NCI-H1436 (cell line): Measurements from ENCODE around the gene HNRNPA2B1.
"Not testable (repeated sequence)": the region's sequence is repeated elsewhere in the genome, so short reads cannot be mapped to it uniquely, and the experiment has no call there.

Experiments used
- DNase-seq: peaks from one replicate; lab custom pipeline; 2025; lab: John Stamatoyannopoulos, UW

Gene HNRNPA2B1

DNA sequence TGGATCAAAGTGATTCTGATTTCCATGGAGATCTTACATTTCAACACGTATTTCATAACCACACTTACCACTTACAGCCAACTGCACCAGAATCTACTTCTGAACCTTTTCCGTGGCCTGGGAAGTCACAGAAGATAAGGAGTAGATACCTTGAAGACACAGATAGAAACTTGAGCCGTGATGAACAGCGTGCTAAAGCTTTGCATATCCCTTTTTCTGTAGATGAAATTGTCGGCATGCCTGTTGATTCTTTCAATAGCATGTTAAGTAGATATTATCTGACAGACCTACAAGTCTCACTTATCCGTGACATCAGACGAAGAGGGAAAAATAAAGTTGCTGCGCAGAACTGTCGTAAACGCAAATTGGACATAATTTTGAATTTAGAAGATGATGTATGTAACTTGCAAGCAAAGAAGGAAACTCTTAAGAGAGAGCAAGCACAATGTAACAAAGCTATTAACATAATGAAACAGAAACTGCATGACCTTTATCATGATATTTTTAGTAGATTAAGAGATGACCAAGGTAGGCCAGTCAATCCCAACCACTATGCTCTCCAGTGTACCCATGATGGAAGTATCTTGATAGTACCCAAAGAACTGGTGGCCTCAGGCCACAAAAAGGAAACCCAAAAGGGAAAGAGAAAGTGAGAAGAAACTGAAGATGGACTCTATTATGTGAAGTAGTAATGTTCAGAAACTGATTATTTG is 15.3 kb downstream of the HNRNPA2B1 start:
- DNase-seq, result no peak

DNA sequence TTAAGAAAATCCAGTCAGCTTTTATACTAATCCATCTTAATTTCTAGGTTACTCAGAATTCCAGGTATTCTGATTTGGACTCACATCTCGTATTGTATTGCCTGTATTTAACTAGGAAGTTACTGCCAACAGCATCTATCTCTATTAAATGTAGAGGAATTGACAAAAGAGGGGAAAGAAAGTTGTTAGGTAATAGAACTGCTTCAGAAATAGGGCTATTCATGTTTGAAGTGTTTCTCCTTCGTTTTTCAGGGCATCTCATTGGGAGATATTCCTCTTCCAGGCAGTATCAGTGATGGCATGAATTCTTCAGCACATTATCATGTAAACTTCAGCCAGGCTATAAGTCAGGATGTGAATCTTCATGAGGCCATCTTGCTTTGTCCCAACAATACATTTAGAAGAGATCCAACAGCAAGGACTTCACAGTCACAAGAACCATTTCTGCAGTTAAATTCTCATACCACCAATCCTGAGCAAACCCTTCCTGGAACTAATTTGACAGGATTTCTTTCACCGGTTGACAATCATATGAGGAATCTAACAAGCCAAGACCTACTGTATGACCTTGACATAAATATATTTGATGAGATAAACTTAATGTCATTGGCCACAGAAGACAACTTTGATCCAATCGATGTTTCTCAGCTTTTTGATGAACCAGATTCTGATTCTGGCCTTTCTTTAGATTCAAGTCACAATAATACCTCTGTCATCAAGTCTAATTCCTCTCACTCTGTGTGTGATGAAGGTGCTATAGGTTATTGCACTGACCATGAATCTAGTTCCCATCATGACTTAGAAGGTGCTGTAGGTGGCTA is 16.1 kb downstream of the HNRNPA2B1 start:
- not testable (repeated sequence) for DNase-seq

DNA sequence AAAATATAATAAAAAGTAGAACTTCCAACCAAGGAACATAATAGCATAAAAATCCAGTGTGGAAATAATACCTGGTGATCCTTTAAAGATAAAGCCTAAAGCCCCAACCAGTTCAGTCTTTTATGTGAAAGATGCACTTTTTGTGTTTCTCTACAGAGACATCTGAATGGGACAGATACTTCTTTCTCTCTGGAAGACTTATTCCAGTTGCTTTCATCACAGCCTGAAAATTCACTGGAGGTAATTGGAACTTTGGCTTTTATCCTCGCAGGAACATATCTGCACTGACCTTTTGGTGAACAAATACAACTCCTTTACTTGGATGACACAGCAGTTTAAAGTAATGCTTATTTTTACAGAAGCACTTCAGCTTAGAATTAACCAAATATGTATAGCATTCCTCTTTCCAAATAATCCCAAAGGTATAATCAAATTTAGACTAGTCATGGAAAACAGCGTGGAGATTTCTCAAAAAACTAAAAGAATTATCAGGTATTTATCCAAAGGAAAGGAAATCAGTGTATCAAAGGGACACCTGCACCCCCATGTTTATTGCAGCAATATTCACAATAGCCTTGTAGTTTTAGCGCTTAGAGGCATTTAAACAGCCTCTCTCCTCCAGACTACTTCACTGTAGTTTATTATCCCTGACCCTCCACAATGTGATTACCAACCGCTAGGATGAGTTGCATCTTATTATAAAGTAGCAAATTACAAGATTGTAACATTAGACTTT is 16.8 kb downstream of the HNRNPA2B1 start:
- no peak for DNase-seq

DNA sequence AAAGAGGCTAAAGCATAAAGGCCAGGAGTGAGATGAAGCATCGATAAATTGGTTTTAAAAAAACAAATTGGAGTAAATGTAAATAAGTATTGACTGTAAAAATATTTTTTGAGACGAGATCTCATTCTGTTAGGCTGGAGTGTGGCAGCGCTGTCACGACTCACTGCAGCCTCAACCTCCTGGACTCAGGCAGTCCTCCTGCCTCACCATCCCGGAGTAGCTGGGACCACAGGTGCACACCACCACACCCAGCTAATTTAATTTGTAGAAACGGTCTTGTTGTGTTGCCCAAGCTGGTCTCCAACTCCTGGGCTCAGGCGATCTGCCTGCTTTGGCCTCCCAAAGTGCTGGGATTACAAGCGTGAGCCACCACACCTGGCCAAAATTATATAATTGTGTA is 17.8 kb downstream of the HNRNPA2B1 start:
- DNase-seq, result no peak

DNA sequence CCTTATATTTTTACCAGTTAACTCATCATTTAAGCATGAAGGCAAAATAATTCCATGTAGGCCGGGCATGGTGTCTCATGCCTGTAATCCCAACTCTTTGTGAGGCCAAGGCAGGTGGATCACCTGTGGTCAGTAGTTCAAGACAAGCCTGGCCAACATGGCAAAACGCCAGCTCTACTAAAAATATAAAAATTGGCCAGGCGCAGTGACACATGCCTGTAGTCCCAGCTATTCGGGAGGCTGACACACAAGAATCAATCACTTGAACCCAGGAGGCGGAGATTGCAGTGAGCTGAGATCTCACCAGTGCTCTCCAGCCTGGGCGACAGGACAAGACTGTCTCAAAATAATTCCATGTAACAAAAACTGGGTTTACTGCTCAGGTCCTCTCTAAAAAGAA is 18.3 kb downstream of the HNRNPA2B1 start:
- no peak for DNase-seq

DNA sequence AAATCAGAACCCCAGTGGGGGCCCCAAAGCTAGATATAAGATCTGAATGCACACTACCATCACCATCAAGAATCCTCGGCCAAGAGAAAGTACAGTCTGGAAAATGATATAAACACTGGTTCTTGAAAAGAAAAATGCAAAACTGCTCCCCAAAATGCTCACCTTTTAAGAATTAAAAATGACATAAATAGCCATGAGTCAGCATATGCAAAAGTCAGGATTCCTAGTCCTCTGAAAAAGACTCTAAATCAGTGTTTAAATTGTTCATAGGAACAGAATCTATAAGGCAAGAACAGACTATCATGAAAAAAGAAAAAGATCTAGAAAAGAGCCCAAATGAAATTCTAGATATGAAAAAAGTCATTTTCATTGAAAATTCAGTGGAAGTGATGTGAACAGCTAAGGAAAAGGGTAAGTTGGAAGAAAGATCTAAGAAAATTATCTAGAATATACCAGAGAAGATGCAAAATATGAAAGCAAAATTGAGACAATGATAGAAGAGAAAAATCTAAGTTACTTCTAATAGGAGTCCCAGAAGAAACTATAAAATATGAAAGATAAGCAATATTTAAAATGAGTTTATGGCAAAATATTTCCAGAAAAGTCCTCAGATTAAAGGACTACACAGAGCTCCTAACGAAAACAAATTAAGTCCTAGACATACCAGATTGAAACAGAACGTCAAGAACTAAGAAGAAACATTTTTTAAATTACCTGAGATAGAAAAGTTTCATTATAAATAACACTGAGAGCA is 18.9 kb downstream of the HNRNPA2B1 start:
- DNase-seq, result no peak

DNA sequence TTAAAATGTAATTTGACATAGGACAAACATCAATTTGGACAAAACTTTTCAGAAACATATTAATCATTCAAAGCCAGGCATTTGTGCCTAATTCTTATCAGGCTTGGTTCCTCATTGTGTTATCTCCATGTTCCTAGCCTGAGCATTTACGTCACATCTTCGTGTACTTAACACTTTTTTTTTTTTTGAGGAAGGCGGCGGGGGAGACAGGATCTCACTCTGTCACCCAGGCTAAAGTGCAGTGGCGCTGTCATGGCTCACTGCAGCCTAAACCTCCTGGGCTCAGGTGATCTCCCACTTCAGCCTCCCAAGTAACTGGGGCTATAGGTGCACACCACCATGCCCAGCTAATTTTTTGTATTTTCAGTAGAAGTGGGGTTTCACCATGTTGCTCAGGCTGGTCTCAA is 19.8 kb downstream of the HNRNPA2B1 start:
- DNase-seq, result no peak

DNA sequence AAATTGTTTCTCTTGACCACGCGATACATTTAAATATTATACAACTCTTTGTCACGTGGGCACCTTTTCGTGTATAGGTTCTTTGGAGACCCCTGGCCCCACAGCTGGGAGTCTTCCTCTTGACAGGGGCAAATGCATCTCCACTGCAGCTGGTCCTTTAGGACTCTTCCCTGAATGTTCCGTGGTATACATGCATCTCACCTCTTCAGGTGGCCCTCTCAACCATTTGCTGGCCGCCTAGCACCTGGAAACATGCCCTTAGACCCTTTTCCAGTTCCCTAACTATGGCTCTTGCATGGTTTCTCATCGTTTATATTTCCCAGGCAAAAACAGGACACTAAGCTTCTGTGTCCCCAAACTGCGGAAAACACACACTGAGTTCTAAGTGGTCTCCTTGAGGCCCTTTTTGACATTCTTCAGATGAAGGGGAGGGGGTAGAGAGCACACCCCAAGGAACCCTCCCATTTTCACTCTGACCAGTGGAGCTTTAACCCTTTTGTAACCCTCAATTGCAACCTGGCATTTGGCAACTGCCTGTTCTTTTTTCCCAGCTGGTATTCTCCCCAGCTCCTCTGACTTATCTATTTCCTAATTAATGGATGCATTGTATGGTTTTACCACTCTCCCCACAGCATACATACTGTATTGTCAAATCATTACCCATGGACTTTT is 20.6 kb downstream of the HNRNPA2B1 start:
- no peak for DNase-seq

DNA sequence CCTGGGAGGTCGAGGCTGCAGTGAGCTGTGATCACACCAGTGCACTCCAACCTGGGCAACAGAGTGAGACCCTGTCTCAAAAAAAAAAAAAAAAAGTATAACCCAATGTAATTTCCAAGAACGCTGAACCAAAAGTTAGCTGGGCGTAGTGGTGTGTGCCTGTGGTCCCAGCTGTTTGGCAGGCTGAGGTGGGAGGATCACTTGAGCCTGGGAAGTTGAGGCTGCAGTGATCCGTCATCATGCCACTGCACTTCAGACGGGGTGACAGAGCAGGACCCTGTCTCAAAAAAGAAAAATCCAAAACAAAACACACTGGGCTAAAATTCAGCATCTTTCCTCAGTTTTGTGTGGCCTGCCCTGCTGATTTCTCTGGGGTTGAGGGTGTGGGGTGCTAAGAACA is 21.1 kb downstream of the HNRNPA2B1 start:
- no peak for DNase-seq

DNA sequence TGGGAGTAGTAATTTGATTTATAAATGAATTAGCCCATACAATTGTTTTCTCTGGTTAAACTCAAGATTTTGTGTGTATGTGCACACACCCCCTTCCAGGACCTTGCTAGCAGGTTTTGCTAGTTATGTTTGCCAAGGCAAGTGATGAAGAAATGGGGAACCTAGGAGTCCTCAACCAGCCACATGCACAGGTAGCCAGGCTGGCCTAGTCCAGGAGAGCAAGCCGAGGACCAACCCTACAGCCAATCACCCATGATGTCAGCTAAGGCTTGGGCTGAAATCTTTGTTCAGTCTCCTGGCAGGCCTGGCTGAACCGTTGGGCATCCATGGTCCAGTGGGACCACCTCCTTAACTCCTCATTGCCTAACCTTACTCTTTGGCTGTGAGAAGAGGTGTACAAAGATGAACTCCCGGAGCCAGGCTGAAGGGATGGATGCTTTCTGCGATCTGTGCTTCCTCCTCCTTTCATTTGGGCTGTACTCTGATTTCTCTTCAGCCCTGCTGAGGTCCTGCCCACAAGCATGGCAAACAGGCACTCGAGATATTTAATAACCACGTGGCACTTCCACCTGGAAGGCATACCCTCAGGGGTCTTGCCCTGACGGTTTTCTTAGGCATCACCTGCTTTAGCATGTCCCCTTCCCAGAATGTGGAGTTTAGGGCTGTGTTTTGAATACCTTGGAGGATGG is 22.1 kb downstream of the HNRNPA2B1 start:
- no peak for DNase-seq

DNA sequence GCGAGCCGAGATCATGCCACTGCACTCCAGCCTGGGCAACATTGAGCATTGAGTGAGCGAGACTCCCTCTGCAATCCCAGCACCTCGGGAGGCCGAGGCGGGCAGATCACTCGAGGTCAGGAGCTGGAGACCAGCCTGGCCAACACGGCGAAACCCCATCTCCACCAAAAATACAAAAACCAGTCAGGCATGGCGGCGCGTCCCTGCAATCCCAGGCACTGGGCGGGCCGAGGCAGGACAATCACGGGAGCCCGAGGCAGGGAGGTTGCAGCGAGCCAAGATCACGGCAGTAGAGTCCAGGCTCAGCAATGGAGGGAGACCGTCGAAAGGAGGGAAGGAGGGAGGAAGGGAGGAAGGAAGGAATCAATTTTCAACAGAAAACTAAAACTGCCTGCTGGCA is 23.3 kb downstream of the HNRNPA2B1 start:
- DNase-seq, result not testable (repeated sequence)

DNA sequence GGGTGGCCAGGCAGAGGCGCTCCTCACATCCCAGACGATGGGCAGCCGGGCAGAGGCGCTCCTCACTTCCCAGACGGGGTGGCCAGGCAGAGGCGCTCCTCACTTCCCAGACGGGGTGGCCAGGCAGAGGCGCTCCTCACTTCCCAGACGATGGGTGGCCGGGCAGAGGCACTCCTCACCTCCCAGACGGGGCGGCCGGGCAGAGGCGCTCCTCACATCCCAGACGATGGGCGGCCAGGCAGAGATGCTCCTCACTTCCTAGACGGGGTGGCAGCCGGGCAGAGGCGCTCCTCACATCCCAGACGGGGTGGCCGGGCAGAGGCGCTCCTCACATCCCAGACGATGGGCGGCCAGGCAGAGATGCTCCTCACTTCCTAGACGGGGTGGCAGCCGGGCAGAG is 23.9 kb downstream of the HNRNPA2B1 start:
- DNase-seq, result not testable (repeated sequence)

DNA sequence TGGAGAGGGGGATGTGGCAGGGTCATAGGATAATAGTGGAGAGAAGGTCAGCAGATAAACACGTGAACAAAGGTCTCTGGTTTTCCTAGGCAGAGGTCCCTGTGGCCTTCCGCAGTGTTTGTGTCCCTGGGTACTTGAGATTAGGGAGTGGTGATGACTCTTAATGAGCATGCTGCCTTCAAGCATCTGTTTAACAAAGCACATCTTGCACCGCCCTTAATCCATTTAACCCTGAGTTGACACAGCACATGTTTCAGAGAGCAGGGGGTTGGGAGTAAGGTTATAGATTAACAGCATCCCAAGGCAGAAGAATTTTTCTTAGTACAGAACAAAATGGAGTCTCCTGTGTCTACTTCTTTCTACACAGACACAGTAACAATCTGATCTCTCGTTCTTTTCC is 24.6 kb downstream of the HNRNPA2B1 start:
- DNase-seq, result not testable (repeated sequence)

DNA sequence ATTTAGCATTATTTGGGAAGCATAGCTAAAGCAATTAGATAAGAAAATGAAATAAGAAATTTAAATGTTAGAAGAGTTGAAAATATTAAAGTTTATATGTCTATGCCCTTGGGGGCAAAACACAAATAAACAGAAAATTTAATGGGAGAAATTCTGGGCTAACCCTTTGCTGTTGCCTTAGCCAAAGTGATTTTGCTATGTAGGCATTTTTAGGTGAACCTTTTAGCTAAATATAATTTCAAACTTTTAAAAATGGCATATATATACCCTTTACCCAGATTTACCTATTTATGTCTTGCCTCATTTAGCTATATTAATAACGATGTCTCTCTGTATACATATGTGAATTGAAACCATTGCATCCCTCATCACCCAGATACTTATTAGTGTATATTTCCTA is 28.5 kb downstream of the HNRNPA2B1 start:
- DNase-seq, result no peak

DNA sequence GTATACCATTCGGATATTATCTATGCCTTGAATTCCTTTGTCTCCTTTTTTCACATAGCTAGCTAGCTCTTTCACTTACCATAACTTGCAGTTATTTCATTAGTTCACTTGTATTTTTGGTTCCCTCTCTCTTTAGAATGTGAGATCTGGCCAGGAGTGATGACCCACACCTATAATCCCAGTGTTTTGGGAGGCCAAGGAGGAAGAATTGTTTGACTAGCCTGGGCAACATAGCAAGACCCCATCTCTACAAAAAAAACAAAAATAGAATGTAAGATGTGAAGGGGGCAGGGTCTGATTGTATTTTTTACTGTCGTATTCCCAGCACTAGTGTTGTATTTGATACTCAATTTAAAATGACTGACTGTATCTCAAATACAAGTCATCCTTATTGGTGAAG is 28.9 kb downstream of the HNRNPA2B1 start:
- no peak for DNase-seq

DNA sequence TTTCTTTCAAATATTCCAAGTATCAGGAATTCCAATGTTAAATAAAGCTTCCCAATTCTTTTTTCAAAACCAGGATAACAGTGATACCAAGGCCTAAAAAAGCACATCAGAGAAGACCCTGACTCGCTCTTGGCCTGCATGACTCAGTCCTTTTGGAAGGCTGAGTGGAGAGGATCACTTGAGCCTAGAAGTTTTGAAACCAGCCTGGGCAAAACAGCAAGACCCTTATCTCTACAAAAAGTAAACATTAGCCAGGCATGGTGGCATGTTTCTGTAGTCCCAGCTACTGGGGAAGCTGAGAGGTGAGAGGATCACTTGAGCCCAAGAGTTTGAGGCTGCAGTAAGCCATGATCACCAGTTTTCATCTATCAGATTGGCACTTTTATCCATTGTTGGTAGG is 29.9 kb downstream of the HNRNPA2B1 start:
- DNase-seq, result no peak

DNA sequence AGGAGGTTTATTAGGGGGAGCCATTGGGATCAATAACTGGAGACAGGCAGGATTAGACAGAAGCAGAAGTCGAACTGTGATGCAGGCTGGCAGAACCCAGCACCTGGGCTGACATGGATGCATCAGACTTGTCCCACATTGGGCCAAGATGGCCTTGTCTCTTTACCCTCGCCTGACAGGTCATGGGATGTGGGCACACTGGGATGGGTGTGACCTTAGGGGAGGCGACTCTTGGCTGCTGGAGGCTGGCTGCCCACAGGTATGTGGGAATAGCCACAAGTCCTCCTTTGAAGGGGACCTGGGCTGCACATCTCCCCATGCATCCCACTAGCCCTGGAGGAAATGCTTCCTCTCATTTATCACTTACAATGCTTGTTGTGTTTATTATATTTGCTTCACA is 31.3 kb downstream of the HNRNPA2B1 start:
- no peak for DNase-seq

DNA sequence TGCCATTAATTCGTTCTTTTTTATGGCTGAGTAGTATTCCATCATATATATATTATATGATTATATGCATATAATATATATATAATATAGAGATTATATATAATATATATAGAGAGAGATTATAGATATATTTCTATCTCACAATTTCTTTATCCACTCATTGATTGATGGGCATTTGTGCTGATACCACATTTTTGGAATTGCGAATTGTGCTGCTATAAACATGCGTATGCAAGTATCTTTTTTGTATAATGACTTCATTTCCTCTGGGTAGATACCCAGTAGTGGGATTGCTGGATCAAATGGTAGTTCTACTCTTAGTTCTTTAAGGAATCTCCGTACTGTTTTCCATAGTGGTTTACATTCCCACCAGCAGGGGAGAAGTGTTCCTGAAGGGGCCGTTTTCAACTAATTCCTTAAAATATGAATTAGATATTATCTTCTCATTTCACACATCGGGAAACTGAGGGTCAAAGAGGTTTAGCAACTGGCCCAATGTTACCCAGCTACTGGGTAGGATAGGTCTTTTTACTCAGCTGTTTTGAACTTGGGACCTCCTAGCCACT is 32.0 kb downstream of the HNRNPA2B1 start:
- DNase-seq, result no peak

DNA sequence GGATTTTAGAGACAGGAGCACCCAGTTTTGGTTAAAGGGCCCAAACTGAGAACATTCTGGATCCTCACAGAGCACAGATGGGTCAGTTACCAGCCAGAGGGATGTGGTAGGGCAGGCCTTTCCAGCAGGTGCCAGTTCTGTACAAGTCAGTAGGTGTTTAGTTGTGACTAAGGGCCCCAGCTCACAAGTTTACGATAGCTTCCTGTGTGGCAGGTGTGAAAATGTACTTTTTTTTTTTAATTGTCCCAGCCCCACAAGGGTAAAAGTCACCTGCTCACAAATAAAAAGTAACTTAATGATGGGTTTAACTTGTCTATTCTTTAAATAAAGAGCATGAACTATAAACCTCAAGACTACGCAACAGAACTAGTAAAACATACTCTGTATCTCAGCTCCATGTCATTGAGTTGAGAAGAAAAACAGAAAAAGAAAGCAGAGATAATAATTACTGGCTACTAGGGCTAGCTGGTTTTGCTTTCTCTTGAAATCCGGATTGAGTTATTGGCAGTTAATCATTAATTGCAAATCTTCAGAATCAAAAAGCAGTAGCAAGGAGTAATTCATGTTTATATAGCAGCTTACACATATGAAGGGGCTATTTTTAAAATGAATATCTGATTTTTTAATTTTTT is 33.1 kb downstream of the HNRNPA2B1 start:
- no peak for DNase-seq

DNA sequence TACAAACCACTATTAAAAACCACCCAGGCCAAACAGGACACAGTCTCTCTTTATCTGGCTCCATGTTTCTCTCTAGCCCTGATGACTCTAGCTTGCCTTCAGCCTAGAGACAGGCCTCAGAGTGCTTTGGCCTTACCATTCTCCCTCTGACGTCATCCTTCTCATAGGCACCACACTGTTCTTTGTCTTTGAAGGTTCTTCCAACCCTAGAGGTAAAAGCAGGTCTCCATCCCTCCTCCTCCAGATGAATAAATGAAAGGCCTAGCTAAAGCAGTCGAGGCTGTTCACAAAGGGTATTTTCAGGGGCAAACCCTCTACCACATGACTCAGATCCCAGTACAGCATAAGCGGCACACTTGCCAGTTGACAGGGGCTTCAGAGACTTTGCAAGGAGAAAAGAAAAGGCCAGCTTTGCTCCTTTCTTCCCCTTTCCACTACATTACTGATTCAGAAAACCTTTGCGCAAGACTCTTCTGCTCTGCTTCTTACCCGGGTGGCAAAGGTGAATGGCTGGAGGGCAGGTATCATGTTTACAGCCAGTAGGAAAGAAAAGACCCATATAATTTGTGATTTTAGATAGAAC is 33.8 kb downstream of the HNRNPA2B1 start:
- DNase-seq, result no peak
